DOHH2 (cell line): ENCODE data around the gene PCGF2.

Experiments
- H3F3A ChIP-seq: fragments of 200-600 bp; sonication (generic), shearing (Covaris generic); 2 replicates; pipeline ENCODE4 v1.6.0; 2016; ENCODE audit warnings: antibody characterized with exemption, mild to moderate bottlenecking; ENCODE audit not compliant: control insufficient read depth, insufficient read depth
- H3K27ac ChIP-seq: fragments of 200-600 bp; sonication (generic); 2 replicates; pipeline ENCODE4 v1.5.1; 2014; ENCODE audit warnings: low read depth, mild to moderate bottlenecking, low read length, moderate library complexity
- H3K27me3 ChIP-seq: fragments of 200-600 bp; sonication (generic); 2 replicates; pipeline ENCODE4 v1.6.1; 2014; ENCODE audit warnings: mild to moderate bottlenecking, low read length, mixed read lengths; ENCODE audit not compliant: control insufficient read depth
- H3K36me3 ChIP-seq: fragments of 200-600 bp; sonication (generic); 2 replicates; pipeline ENCODE4 v1.6.1; 2014; ENCODE audit warnings: mild to moderate bottlenecking, low read length, moderate library complexity, mixed read lengths; ENCODE audit not compliant: control insufficient read depth
- H3K4me1 ChIP-seq: fragments of 200-600 bp; sonication (generic); 2 replicates; pipeline ENCODE4 v1.6.1; 2014; ENCODE audit warnings: mild to moderate bottlenecking, low read length, mixed read lengths; ENCODE audit not compliant: control insufficient read depth
- H3K4me2 ChIP-seq: fragments of 200-600 bp; sonication (generic); 2 replicates; pipeline ENCODE4 v1.6.0; 2014; ENCODE audit warnings: mild to moderate bottlenecking, low read length, moderate library complexity
- H3K4me3 ChIP-seq: fragments of 200-600 bp; sonication (generic); 2 replicates; pipeline ENCODE4 v1.5.1; 2014; ENCODE audit warnings: mild to moderate bottlenecking, low read length, mixed read lengths
- H3K79me2 ChIP-seq: fragments of 200-600 bp; sonication (generic); 2 replicates; pipeline ENCODE4 v1.6.1; 2014; ENCODE audit warnings: mild to moderate bottlenecking, low read length, mixed read lengths; ENCODE audit not compliant: control insufficient read depth
- H3K9me2 ChIP-seq: fragments of 200-600 bp; sonication (generic); replicated peaks from 2 replicates; pipeline ENCODE4 v1.6.1; 2014; ENCODE audit warnings: mild to moderate bottlenecking, low read length, mixed read lengths; ENCODE audit not compliant: control insufficient read depth
- H3K9me3 ChIP-seq: fragments of 200-600 bp; sonication (generic); 2 replicates; pipeline ENCODE4 v1.6.1; 2014; ENCODE audit warnings: antibody characterized with exemption, low read length, mixed read lengths; ENCODE audit not compliant: control insufficient read depth, insufficient read depth
- H4K20me1 ChIP-seq: fragments of 200-600 bp; sonication (generic); 2 replicates; pipeline ENCODE4 v1.6.0; 2014; ENCODE audit warnings: low read depth, mild to moderate bottlenecking, antibody characterized with exemption, low read length, moderate library complexity; ENCODE audit not compliant: control insufficient read depth, insufficient read depth
- EZH2phosphoT487 ChIP-seq: fragments of 200-600 bp; sonication (generic); IDR thresholded peaks from 2 replicates; pipeline ENCODE4 v1.6.1; 2017; ENCODE audit warnings: borderline replicate concordance, mild to moderate bottlenecking, antibody characterized with exemption, low read length, moderate library complexity, mixed read lengths
- TF ChIP-seq, protein P1 (sequence below): fragments of 200-600 bp; sonication (generic); IDR thresholded peaks from one replicate; pipeline ENCODE4 v1.5.1; 2014; ENCODE audit warnings: antibody characterized with exemption, mild to moderate bottlenecking, low read depth, low read length; ENCODE audit not compliant: poor library complexity, severe bottlenecking

PCGF2 gene

DNA sequence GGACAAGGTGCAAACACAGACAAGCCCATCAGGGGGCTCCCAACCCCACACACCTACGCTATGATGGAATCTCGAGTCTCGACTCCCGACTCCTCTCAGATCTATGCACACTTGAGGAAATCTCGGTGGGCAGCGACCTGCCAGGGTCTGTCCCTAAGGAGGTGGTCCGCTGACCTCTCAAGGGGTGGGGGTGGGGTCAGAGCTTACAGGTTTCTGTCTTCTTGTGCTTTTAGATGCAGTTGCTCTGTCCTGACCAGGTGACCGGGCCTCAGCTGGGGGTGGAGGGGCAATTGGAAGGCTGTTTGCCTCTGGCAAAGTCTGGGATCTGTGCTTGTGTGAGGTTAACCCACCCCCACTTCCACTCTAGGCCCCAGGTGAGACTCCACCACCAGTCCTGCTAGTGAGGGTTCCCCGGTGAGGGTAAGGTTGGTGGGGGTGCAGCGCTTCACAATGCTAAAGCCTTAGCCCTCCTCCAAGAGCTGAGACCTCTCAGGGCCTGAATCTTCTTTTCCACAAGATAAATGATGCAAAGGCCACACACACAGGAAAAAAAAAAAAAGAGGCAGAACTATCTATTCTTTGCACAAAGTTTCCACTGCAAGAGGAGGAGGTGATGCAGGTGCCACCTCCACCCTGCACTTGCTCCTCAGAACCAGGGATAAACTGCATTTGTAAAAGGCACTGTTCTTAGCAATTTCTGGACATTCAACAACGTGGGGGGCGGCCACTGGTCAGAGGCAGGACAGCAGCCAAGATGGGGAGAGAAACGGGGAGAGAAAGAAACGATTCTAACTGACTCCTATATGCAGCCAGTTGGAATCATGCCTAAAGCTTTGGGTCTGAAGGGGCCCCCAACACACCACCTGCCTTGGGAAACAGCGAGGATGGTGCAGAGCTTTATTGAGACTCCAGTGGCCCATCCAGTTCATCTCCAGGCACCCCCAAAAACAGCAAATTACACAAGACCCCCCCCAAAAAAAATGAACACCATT is 13.9 kb downstream of the PCGF2 start:
- Histone ChIP-seq H3K36me3 (peaks cover 31% of the 10 kb centered on the region), H3K4me3 (no peak overlapping the region), H4K20me1 (no peaks in the 10 kb centered on the region), H3K4me2 (no peak overlapping the region), H3F3A (peaks cover 8% of the 10 kb centered on the region; the same call in 1 of the 2 replicates), H3K27me3 (no peaks in the 10 kb centered on the region), H3K4me1 (peaks cover 33% of the 10 kb centered on the region), H3K9me2 (no peaks in the 10 kb centered on the region), H3K9me3 (no peaks in the 10 kb centered on the region), H3K27ac (no peak overlapping the region), H3K79me2 (peaks cover 20% of the 10 kb centered on the region)
- no peak for TF ChIP-seq EZH2phosphoT487
- TF ChIP-seq, protein P1, sequence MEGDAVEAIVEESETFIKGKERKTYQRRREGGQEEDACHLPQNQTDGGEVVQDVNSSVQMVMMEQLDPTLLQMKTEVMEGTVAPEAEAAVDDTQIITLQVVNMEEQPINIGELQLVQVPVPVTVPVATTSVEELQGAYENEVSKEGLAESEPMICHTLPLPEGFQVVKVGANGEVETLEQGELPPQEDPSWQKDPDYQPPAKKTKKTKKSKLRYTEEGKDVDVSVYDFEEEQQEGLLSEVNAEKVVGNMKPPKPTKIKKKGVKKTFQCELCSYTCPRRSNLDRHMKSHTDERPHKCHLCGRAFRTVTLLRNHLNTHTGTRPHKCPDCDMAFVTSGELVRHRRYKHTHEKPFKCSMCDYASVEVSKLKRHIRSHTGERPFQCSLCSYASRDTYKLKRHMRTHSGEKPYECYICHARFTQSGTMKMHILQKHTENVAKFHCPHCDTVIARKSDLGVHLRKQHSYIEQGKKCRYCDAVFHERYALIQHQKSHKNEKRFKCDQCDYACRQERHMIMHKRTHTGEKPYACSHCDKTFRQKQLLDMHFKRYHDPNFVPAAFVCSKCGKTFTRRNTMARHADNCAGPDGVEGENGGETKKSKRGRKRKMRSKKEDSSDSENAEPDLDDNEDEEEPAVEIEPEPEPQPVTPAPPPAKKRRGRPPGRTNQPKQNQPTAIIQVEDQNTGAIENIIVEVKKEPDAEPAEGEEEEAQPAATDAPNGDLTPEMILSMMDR = peak; percentile 56

DNA sequence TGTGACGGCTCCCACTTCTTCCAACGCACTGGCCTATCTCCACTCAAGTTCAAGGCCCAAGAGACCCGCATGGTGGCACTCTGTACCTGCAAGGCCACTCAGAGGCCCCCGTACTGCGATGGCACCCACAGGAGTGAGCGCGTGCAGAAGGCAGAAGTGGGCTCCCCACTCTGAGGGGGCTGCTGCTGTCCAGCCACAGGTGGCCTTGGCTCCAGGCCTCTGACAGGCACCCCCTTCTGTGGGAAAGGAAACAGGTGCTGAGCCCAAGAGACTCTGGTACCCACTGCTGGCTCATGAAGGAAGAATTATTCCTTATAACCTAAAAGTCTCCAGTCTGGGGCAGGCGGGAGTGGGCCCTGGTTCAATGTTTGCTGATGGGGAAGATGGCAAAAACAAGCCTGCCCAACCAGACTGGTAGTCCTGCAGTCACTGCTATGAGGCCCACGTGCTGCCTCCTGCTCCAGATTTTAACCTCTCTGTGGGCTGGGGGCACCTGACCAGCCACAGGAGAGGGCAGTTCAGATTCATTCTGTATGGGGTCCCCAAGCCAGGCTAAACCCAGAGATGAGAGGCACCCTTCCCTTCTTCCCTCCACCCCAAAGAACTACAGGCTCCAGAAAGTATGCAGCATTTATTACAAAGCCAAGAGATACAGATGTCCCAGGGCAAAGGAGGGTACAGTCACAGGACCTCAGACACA is 14.7 kb downstream of the PCGF2 start:
- Histone ChIP-seq H3K27me3 (no peaks in the 10 kb centered on the region), H3K9me3 (no peaks in the 10 kb centered on the region), H3K4me1 (peaks cover 41% of the 10 kb centered on the region), H3K79me2 (peaks cover 23% of the 10 kb centered on the region), H4K20me1 (no peaks in the 10 kb centered on the region), H3K9me2 (no peaks in the 10 kb centered on the region), H3K27ac (no peak overlapping the region), H3K4me3 (no peak overlapping the region), H3K4me2 (no peak overlapping the region), H3K36me3 (peaks cover 34% of the 10 kb centered on the region), H3F3A (peaks cover 11% of the 10 kb centered on the region; the same call in 1 of the 2 replicates)
- TF ChIP-seq, protein P1 = no peak
- TF ChIP-seq EZH2phosphoT487 = no peak

DNA sequence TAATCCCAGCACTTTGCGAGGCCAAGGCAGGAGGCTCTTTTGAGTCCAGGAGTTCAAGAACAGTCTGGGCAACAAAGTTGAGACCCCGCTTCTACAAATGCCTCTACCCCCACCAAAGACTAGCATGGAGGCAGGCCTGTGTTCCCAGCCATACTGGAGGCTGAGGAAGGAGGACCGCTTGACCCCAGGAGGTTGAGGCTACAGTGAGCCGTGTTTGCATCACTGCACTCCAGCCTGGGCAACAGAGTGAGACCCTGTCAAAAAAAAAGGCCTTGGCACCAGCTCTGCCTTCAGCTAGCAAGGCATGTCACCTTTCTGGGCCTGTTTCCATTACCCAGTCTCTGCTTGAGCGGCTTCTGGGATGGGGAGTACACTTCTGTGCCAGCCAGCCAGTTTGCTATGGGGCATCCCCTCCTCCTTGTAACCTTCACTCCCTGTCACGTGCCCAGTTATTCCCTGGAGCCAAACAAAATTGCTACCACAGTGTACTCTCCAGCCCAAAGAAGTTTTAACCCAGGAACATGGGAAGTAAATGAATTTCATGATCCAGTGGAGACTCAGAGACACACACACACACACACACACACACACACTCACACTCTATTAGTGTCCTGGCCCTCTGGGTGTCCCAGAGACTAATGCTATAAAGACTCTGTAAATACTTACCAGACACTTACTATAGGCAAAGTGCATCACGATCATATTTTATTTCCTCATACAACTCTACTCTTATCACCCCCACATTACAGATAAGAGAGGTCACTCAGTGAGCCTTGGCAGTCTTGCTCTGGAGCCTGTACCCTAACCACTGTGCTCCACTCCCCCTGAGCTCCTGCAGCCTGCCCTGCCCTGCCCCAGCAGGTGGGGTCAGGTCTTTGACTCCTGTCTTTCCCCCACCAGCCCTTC is 15.5 kb downstream of the PCGF2 start:
- Histone ChIP-seq H3K4me1 (peaks cover 42% of the 10 kb centered on the region), H3K4me3 (no peak overlapping the region), H3F3A (peaks cover 13% of the 10 kb centered on the region; the same call in 1 of the 2 replicates)

More for the DNA sequence above, 15.5 kb downstream of the PCGF2 start:
- Histone ChIP-seq H3K27ac (no peak overlapping the region), H3K27me3 (no peaks in the 10 kb centered on the region), H3K9me2 (no peaks in the 10 kb centered on the region), H4K20me1 (no peaks in the 10 kb centered on the region), H3K79me2 (peaks cover 23% of the 10 kb centered on the region), H3K4me2 (peak overlapping the region; percentile 83; the same call in 1 of the 2 replicates), H3K9me3 (no peaks in the 10 kb centered on the region), H3K36me3 (peaks cover 39% of the 10 kb centered on the region)
- TF ChIP-seq EZH2phosphoT487 = no peak
- TF ChIP-seq, protein P1 = no peak
